Liver (tissue), 3 donors: ENCODE measurements around the gene CUL4A.

Experiments
- ATF3 ChIP-seq: IDR thresholded peaks from 2 replicates; pipeline ENCODE4 v1.6.1; 2016; ENCODE audit warnings: antibody characterized with exemption
- CTCF ChIP-seq: fragments of 150-350 bp; IDR thresholded peaks from 2 replicates; pipeline ENCODE4 v1.5.1; 2017; ENCODE audit warnings: improper control_type of control experiment, low read depth, low read length; ENCODE audit not compliant: missing input control
- FOXA1 ChIP-seq: IDR thresholded peaks from 2 replicates; pipeline ENCODE4 v1.6.1; 2016; ENCODE audit warnings: antibody characterized with exemption
- GABPA ChIP-seq, 2 donors: IDR thresholded peaks in 1 of 2; conservative IDR thresholded peaks in 1 of 2; 2 replicates each; pipeline ENCODE4 v1.6.1; 2016; ENCODE audit warnings: antibody characterized with exemption in 2 of 2, mild to moderate bottlenecking in 1 of 2, moderate library complexity in 1 of 2
- HNF4G ChIP-seq: IDR thresholded peaks from 2 replicates; pipeline ENCODE4 v1.6.1; 2016; ENCODE audit warnings: antibody characterized with exemption
- RAD21 ChIP-seq, 2 donors: IDR thresholded peaks; 2 replicates each; pipeline ENCODE4 v1.6.1; 2016; ENCODE audit warnings: antibody characterized with exemption in 2 of 2, mild to moderate bottlenecking in 2 of 2
- SP1 ChIP-seq: IDR thresholded peaks from 2 replicates; pipeline ENCODE4 v1.6.1; 2018; ENCODE audit warnings: antibody characterized with exemption, mild to moderate bottlenecking
- TAF1 ChIP-seq: conservative IDR thresholded peaks from 2 replicates; pipeline ENCODE4 v1.6.1; 2016; ENCODE audit warnings: antibody characterized with exemption, mild to moderate bottlenecking
- YY1 ChIP-seq: IDR thresholded peaks from 2 replicates; pipeline ENCODE4 v1.6.1; 2016; ENCODE audit warnings: antibody characterized with exemption, mild to moderate bottlenecking
- ZBTB33 ChIP-seq: IDR thresholded peaks from 2 replicates; pipeline ENCODE4 v1.6.1; 2016; ENCODE audit warnings: antibody characterized with exemption
- donor health status: healthy.
- donor health status: healthy.

- TF ChIP-seq CTCF (no peak), SP1 (no peak), FOXA1 (no peak), RAD21 (IDR thresholded peaks at IDR 0.05) (no peak), TAF1 (no peak), YY1 (no peak), ATF3 (no peak), ZBTB33 (no peak), GABPA (IDR thresholded peaks at IDR 0.05 in 1 of 2, conservative IDR thresholded peaks at IDR 0.05 in 1 of 2) (no peak), HNF4G (no peak)
These were observed 98.1 kb downstream of the CUL4A start for GRCh38 chr13:113307491-113307890.
